ENCODE results near the gene GABARAP.

GABARAP gene

GRCh38 chr17:7203391-7203790 lies 38.9 kb downstream of the GABARAP start:
- no peak overlapping the region for H3K9ac ChIP-seq
- no peak for TF ChIP-seq Cebpa-rat (IDR thresholded peaks at IDR 0.05)
- peaks cover 38% of the 10 kb centered on the region for H3K4me1 ChIP-seq
- no peaks in the 10 kb centered on the region for H3K9me3 ChIP-seq
- no peaks in the 10 kb centered on the region for H3K27me3 ChIP-seq
- no peak overlapping the region for H3K4me3 ChIP-seq
- H4K20me1 ChIP-seq = peaks cover 38% of the 10 kb centered on the region; the same call in 1 of the 2 replicates
- peaks cover 63% of the 10 kb centered on the region for H3K36me3 ChIP-seq
- H3K4me2 ChIP-seq = no peak overlapping the region
- no peak overlapping the region for H3K27ac ChIP-seq

GRCh38 chr17:7196651-7197401 lies 45.4 kb downstream of the GABARAP start:
- TF ChIP-seq Cebpa-rat (IDR thresholded peaks at IDR 0.05) = no peak
- H3K4me1 ChIP-seq = peaks cover 12% of the 10 kb centered on the region; the same call in 1 of the 2 replicates
- no peaks in the 10 kb centered on the region for H4K20me1 ChIP-seq
- H3K9me3 ChIP-seq = no peaks in the 10 kb centered on the region
- H3K9ac ChIP-seq = no peak overlapping the region
- no peaks in the 10 kb centered on the region for H3K27me3 ChIP-seq
- H3K4me2 ChIP-seq = no peak overlapping the region
- H3K36me3 ChIP-seq = peaks cover 99% of the 10 kb centered on the region
- H3K4me3 ChIP-seq = no peak overlapping the region
- H3K27ac ChIP-seq = no peak overlapping the region

- Histone ChIP-seq H3K4me3 (no peak overlapping the region), H3K4me1 (peaks cover 12% of the 10 kb centered on the region; the same call in 1 of the 2 replicates), H3K9ac (no peak overlapping the region), H3K9me3 (no peaks in the 10 kb centered on the region), H3K4me2 (no peak overlapping the region), H3K27me3 (no peaks in the 10 kb centered on the region), H3K36me3 (peaks cover 99% of the 10 kb centered on the region), H4K20me1 (no peaks in the 10 kb centered on the region), H3K27ac (no peak overlapping the region)
- no peak for TF ChIP-seq Cebpa-rat (IDR thresholded peaks at IDR 0.05)
These were observed 46.3 kb downstream of the GABARAP start for GRCh38 chr17:7195971-7196370.

- Histone ChIP-seq H3K27me3 (no peaks in the 10 kb centered on the region), H3K9me3 (no peaks in the 10 kb centered on the region), H3K27ac (no peak overlapping the region), H4K20me1 (no peaks in the 10 kb centered on the region), H3K36me3 (peaks cover 90% of the 10 kb centered on the region), H3K4me1 (peaks cover 12% of the 10 kb centered on the region; the same call in 1 of the 2 replicates), H3K9ac (no peak overlapping the region), H3K4me2 (no peak overlapping the region), H3K4me3 (no peak overlapping the region)
- no peak for TF ChIP-seq Cebpa-rat (IDR thresholded peaks at IDR 0.05)
These were observed 49.8 kb downstream of the GABARAP start for GRCh38 chr17:7192271-7192937.

GRCh38 chr17:7191571-7192270 lies 50.5 kb downstream of the GABARAP start:
- no peaks in the 10 kb centered on the region for H4K20me1 ChIP-seq

GRCh38 chr17:7191069-7191468 lies 51.2 kb downstream of the GABARAP start:
- Histone ChIP-seq H3K4me3 (no peak overlapping the region), H3K9me3 (no peaks in the 10 kb centered on the region), H3K27ac (no peak overlapping the region), H3K36me3 (peaks cover 81% of the 10 kb centered on the region), H3K4me2 (no peak overlapping the region), H3K9ac (no peak overlapping the region), H4K20me1 (no peaks in the 10 kb centered on the region), H3K27me3 (no peaks in the 10 kb centered on the region), H3K4me1 (peaks cover 12% of the 10 kb centered on the region; the same call in 1 of the 2 replicates)
- TF ChIP-seq Cebpa-rat (IDR thresholded peaks at IDR 0.05) = no peak

More at GRCh38 chr17:7191571-7192270, 50.5 kb downstream of the GABARAP start:
- Histone ChIP-seq H3K36me3 (peaks cover 86% of the 10 kb centered on the region), H3K9me3 (no peaks in the 10 kb centered on the region), H3K27me3 (no peaks in the 10 kb centered on the region), H3K4me2 (no peak overlapping the region), H3K4me3 (no peak overlapping the region), H3K4me1 (peaks cover 12% of the 10 kb centered on the region; the same call in 1 of the 2 replicates), H3K27ac (no peak overlapping the region), H3K9ac (no peak overlapping the region)
- TF ChIP-seq Cebpa-rat (IDR thresholded peaks at IDR 0.05) = no peak

GRCh38 chr17:7190276-7190917 lies 51.9 kb downstream of the GABARAP start:
- Histone ChIP-seq H3K4me2 (no peak overlapping the region), H3K36me3 (peaks cover 75% of the 10 kb centered on the region), H3K9ac (no peak overlapping the region), H3K4me3 (no peak overlapping the region), H3K9me3 (no peaks in the 10 kb centered on the region), H3K4me1 (peaks cover 9% of the 10 kb centered on the region; the same call in 1 of the 2 replicates), H4K20me1 (no peaks in the 10 kb centered on the region), H3K27ac (no peak overlapping the region), H3K27me3 (no peaks in the 10 kb centered on the region)
- TF ChIP-seq Cebpa-rat (IDR thresholded peaks at IDR 0.05) = no peak

Measured in BLaER1 (cell line).